ENCODE measurements around the gene OXA1L. TPM values are rescaled to one million over a fixed set of nuclear protein-coding genes. Genes with fewer than 3 reads are reported as not detected.

The OXA1L gene
- total RNA-seq, 1 experiment from 2014 or later: 146 TPM

GRCh38 chr14:22801716-22802115 is 35.2 kb downstream of the OXA1L start:
- intact Hi-C loops (cut with micrococcal nuclease): no loop called here
- POLR2A ChIA-PET: no interaction called here
- RAD21 ChIA-PET (ENCODE audit: low non-redundant PET in 1 of 2, low total read pairs in 2 of 2, uncharacterized antibody in 2 of 2, unreplicated experiment in 2 of 2): no interaction called here
- Histone ChIP-seq H3K79me2 (ENCODE audit: insufficient read depth, low read length) (no peaks in the 10 kb centered on the region), H3K36me3 (ENCODE audit: control insufficient read depth in 1 of 2, insufficient read depth in 2 of 2, low read length in 2 of 2) (no peaks in the 10 kb centered on the region), H3K4me2 (ENCODE audit: low read length) (no peak overlapping the region), H3K9ac (ENCODE audit: low read length) (no peak overlapping the region), H3K9me2 (ENCODE audit: insufficient read depth) (no peaks in the 10 kb centered on the region), H3K27me3 (ENCODE audit: insufficient read depth, low read length) (no peaks in the 10 kb centered on the region), H2AFZ (ENCODE audit: low read depth, low read length, poor library complexity, severe bottlenecking) (no peak overlapping the region), H3K4me1 (ENCODE audit: control insufficient read depth in 1 of 2, insufficient read depth in 2 of 2, low read length in 2 of 2) (no peaks in the 10 kb centered on the region), H3K9me3 (ENCODE audit: control insufficient read depth in 1 of 2, insufficient read depth in 1 of 2, low read depth in 1 of 2, low read length in 2 of 2) (no peaks in the 10 kb centered on the region), H3K4me3 (replicated peaks in 1 of 2; ENCODE audit: low read depth in 1 of 2, low read length in 2 of 2) (no peak overlapping the region), H3K27ac (ENCODE audit: low read depth, low read length) (no peak overlapping the region), H4K20me1 (ENCODE audit: insufficient read depth) (no peaks in the 10 kb centered on the region)
- no peak for DNase-seq (ENCODE audit: low read depth, low spot score)
- TF ChIP-seq RAD21 (IDR thresholded peaks at IDR 0.05; ENCODE audit: low read depth): no peak
- no peak for TF ChIP-seq TCF7L2 (IDR thresholded peaks at IDR 0.05; ENCODE audit: borderline replicate concordance, extremely low read depth, insufficient read depth, insufficient read length)
- no peak for TF ChIP-seq SIN3A (IDR thresholded peaks at IDR 0.05; ENCODE audit: low read depth)
- TF ChIP-seq YY1 (IDR thresholded peaks at IDR 0.05; ENCODE audit: extremely low read depth, insufficient replicate concordance, low read depth, low read length): no peak
- TF ChIP-seq EGR1 (IDR thresholded peaks at IDR 0.05; ENCODE audit: low read depth): no peak
- ATAC-seq: no peak
- no TSS peak for BruUV-seq (replicated peaks)
- CTCF ChIA-PET: no interaction called here

- Histone ChIP-seq H3K9me3 (ENCODE audit: control insufficient read depth in 1 of 2, insufficient read depth in 1 of 2, low read depth in 1 of 2, low read length in 2 of 2) (no peaks in the 10 kb centered on the region), H3K4me1 (ENCODE audit: control insufficient read depth in 1 of 2, insufficient read depth in 2 of 2, low read length in 2 of 2) (peaks cover 4 to 11% of the 10 kb centered on the region in 2 experiments; a peak in 3 of 4 replicates), H2AFZ (ENCODE audit: low read depth, low read length, poor library complexity, severe bottlenecking) (no peak overlapping the region), H3K9me2 (ENCODE audit: insufficient read depth) (no peaks in the 10 kb centered on the region), H3K27ac (ENCODE audit: low read depth, low read length) (no peak overlapping the region), H3K79me2 (ENCODE audit: insufficient read depth, low read length) (no peaks in the 10 kb centered on the region), H3K9ac (ENCODE audit: low read length) (no peak overlapping the region), H3K4me3 (replicated peaks in 1 of 2; ENCODE audit: low read depth in 1 of 2, low read length in 2 of 2) (no peak overlapping the region), H4K20me1 (ENCODE audit: insufficient read depth) (no peaks in the 10 kb centered on the region), H3K36me3 (ENCODE audit: control insufficient read depth in 1 of 2, insufficient read depth in 2 of 2, low read length in 2 of 2) (no peaks in the 10 kb centered on the region), H3K27me3 (ENCODE audit: insufficient read depth, low read length) (no peaks in the 10 kb centered on the region), H3K4me2 (ENCODE audit: low read length) (no peak overlapping the region)
- RAD21 ChIA-PET (ENCODE audit: low non-redundant PET in 1 of 2, low total read pairs in 2 of 2, uncharacterized antibody in 2 of 2, unreplicated experiment in 2 of 2): no interaction called here
- ATAC-seq (no peak), DNase-seq (ENCODE audit: low read depth, low spot score) (no peak)
- no TSS peak for BruUV-seq (replicated peaks)
- POLR2A ChIA-PET: no interaction called here
- intact Hi-C loops (cut with micrococcal nuclease): no loop called here
- CTCF ChIA-PET: no interaction called here
- TF ChIP-seq TCF7L2 (IDR thresholded peaks at IDR 0.05; ENCODE audit: borderline replicate concordance, extremely low read depth, insufficient read depth, insufficient read length): no peak
- no peak for TF ChIP-seq ZBTB33 (IDR thresholded peaks at IDR 0.05; ENCODE audit: extremely low read depth, insufficient replicate concordance, low read length)
- TF ChIP-seq CEBPB (IDR thresholded peaks at IDR 0.05; ENCODE audit: low read depth): no peak
- no peak for TF ChIP-seq ZNF274 (IDR thresholded peaks at IDR 0.05; ENCODE audit: low read depth, low read length)
- no peak for TF ChIP-seq SRF (IDR thresholded peaks at IDR 0.05; ENCODE audit: low read depth)
- TF ChIP-seq POLR2AphosphoS5 (IDR thresholded peaks at IDR 0.05; ENCODE audit: low read depth, low read length): no peak
- no peak for TF ChIP-seq POLR2A (IDR thresholded peaks at IDR 0.05; ENCODE audit: borderline replicate concordance, extremely low read depth, insufficient read depth, insufficient read length)
- no peak for TF ChIP-seq SP1 (IDR thresholded peaks at IDR 0.05; ENCODE audit: low read depth)
- no peak for TF ChIP-seq ZFX (IDR thresholded peaks at IDR 0.05)
- TF ChIP-seq SIN3A (IDR thresholded peaks at IDR 0.05; ENCODE audit: low read depth): no peak
- TF ChIP-seq, protein P1, sequence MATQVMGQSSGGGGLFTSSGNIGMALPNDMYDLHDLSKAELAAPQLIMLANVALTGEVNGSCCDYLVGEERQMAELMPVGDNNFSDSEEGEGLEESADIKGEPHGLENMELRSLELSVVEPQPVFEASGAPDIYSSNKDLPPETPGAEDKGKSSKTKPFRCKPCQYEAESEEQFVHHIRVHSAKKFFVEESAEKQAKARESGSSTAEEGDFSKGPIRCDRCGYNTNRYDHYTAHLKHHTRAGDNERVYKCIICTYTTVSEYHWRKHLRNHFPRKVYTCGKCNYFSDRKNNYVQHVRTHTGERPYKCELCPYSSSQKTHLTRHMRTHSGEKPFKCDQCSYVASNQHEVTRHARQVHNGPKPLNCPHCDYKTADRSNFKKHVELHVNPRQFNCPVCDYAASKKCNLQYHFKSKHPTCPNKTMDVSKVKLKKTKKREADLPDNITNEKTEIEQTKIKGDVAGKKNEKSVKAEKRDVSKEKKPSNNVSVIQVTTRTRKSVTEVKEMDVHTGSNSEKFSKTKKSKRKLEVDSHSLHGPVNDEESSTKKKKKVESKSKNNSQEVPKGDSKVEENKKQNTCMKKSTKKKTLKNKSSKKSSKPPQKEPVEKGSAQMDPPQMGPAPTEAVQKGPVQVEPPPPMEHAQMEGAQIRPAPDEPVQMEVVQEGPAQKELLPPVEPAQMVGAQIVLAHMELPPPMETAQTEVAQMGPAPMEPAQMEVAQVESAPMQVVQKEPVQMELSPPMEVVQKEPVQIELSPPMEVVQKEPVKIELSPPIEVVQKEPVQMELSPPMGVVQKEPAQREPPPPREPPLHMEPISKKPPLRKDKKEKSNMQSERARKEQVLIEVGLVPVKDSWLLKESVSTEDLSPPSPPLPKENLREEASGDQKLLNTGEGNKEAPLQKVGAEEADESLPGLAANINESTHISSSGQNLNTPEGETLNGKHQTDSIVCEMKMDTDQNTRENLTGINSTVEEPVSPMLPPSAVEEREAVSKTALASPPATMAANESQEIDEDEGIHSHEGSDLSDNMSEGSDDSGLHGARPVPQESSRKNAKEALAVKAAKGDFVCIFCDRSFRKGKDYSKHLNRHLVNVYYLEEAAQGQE (IDR thresholded peaks at IDR 0.05; ENCODE audit: low read depth): no peak
Observed at GRCh38 chr14:22802860-22803686, 36.6 kb downstream of the OXA1L start.
